GM23248 (cell line): ENCODE results near the gene FGGY. TPM values are rescaled to one million over a fixed set of nuclear protein-coding genes. Genes with fewer than 3 reads are reported as not detected.

Experiments used
- DNase-seq: peaks from one replicate; pipeline ENCODE4 v3.0.0-alpha.2; 2015
- H2AFZ ChIP-seq: fragments of 200-600 bp; sonication (generic); 2 replicates; pipeline ENCODE4 v1.6.1; 2016; ENCODE audit warnings: antibody characterized with exemption
- H3F3A ChIP-seq: fragments of 200-600 bp; sonication (generic); 2 replicates; pipeline ENCODE4 v1.6.1; 2016; ENCODE audit warnings: mild to moderate bottlenecking, antibody characterized with exemption, mixed run types; ENCODE audit not compliant: insufficient read depth
- H3K27ac ChIP-seq: fragments of 200-600 bp; sonication (generic); 2 replicates; pipeline ENCODE4 v1.5.1; 2016; ENCODE audit warnings: mild to moderate bottlenecking
- H3K27me3 ChIP-seq: fragments of 200-600 bp; sonication (generic); replicated peaks from 2 replicates; pipeline ENCODE4 v1.6.1; 2016; ENCODE audit warnings: mild to moderate bottlenecking; ENCODE audit not compliant: insufficient read depth
- H3K36me3 ChIP-seq: fragments of 200-600 bp; sonication (generic); 2 replicates; pipeline ENCODE4 v1.6.1; 2016; ENCODE audit warnings: low read depth, mild to moderate bottlenecking
- H3K4me1 ChIP-seq: fragments of 200-600 bp; sonication (generic); 2 replicates; pipeline ENCODE4 v1.6.1; 2016; ENCODE audit warnings: mild to moderate bottlenecking; ENCODE audit not compliant: insufficient read depth
- H3K4me2 ChIP-seq: fragments of 200-600 bp; sonication (generic); one replicate; pipeline ENCODE4 v1.6.1; 2016; ENCODE audit warnings: mild to moderate bottlenecking; ENCODE audit not compliant: unreplicated experiment
- H3K4me3 ChIP-seq: fragments of 200-600 bp; sonication (generic); 2 replicates; pipeline ENCODE4 v1.5.1; 2016; ENCODE audit warnings: mild to moderate bottlenecking
- H3K79me2 ChIP-seq: fragments of 200-600 bp; sonication (generic); 2 replicates; pipeline ENCODE4 v1.6.1; 2016; ENCODE audit warnings: mild to moderate bottlenecking; ENCODE audit not compliant: insufficient read depth
- H3K9ac ChIP-seq: fragments of 200-600 bp; sonication (generic); 2 replicates; pipeline ENCODE4 v1.6.1; 2016; ENCODE audit warnings: mild to moderate bottlenecking
- H3K9me2 ChIP-seq: fragments of 200-600 bp; sonication (generic); 2 replicates; pipeline ENCODE4 v1.6.1; 2016; ENCODE audit warnings: mixed run types, mild to moderate bottlenecking, moderate library complexity; ENCODE audit not compliant: insufficient read depth
- H3K9me3 ChIP-seq: fragments of 200-600 bp; sonication (generic); one replicate; pipeline ENCODE4 v1.6.1; 2017; ENCODE audit warnings: low read depth
- H4K20me1 ChIP-seq: fragments of 200-600 bp; sonication (generic); 2 replicates; pipeline ENCODE4 v1.6.0; 2016; ENCODE audit not compliant: insufficient read depth
- EZH2 ChIP-seq: fragments of 200-600 bp; sonication (generic); IDR thresholded peaks from 2 replicates; pipeline ENCODE4 v1.6.1; 2018; ENCODE audit warnings: antibody characterized with exemption, mild to moderate bottlenecking; ENCODE audit not compliant: insufficient read depth, poor library complexity, severe bottlenecking
- EZH2phosphoT487 ChIP-seq: fragments of 200-600 bp; sonication (generic); IDR thresholded peaks from 2 replicates; pipeline ENCODE4 v1.6.1; 2018; ENCODE audit warnings: antibody characterized with exemption, moderate library complexity, mild to moderate bottlenecking, low read depth; ENCODE audit not compliant: insufficient read depth
- WGBS, 2 experiments: methylation state at CpG; one replicate each; pipeline ENCODE4 v1.1.6; 2015 to 2017; ENCODE audit warnings: low lambda C conversion rate in 2 of 2, low coverage in 1 of 2; ENCODE audit errors: missing lambda C conversion rate in 2 of 2; 5-methylcytosine and 5-hydroxymethylcytosine counted together
- in situ Hi-C: fragments of 300-500 bp; cut with MboI; formaldehyde crosslinking; loops from 2 replicates; pipeline ENCODE4 v1.15.0; 2020
- polyA plus RNA-seq: library from polyadenylated mRNA; unstranded; fragments of >200 nt; fragmentation: Nextera tagmentation; extraction: Ambion mirVana; gene quantifications from 2 replicates; pipeline ENCODE4 v1.2.1, GENCODE V29; 2016
- total RNA-seq: library from RNA; depleted of rRNA; stranded (reverse); fragments of >200 nt; shearing (Covaris generic); gene quantifications from 2 replicates; pipeline ENCODE4 v1.2.3, GENCODE V29; 2014

FGGY gene
- total and polyA plus RNA-seq, 2 experiments from 2014 or later, result 12.8 to 16.9 TPM

DNA sequence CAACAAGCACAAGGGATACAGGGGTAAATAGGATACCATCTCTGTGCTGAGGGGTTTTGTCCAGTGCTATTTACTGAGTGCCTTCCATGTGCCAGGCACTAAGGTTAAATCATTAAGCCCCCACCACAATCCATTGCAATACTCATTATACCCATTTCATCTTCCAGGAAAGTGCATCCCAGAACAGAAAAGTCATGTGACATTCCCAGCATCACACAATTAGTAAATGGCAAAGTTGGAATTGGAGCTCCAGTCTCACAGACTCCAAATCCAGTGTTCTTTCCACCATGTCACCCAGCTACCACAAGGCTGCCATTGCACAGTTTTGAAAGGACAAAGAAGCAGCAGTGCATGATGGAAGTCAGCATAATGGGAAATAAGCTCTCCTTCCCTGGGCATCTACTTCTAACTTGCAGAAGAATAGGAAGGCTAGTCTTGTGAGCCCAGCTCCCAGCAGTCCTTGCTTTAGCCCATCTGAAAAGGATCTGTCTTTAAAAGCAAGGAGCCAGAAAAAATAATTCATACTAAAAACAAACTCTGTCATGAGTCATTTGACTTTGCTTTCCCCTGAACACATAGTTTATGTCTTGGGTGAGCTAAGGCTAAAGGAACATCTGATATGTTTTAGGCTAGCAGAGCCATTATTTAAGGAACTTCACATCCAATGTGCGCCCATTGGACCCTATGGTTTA lies 406.5 kb downstream of the FGGY start:
- H2AFZ ChIP-seq, result no peak overlapping the region
- H3K36me3 ChIP-seq, result no peaks in the 10 kb centered on the region
- no peak overlapping the region for H3K4me3 ChIP-seq
- H3F3A ChIP-seq, result peaks cover 48% of the 10 kb centered on the region
- peak overlapping the region; percentile 77 for H3K27ac ChIP-seq
- H3K9ac ChIP-seq, result no peak overlapping the region
- no peaks in the 10 kb centered on the region for H3K79me2 ChIP-seq
- no peaks in the 10 kb centered on the region for H3K27me3 ChIP-seq
- no peaks in the 10 kb centered on the region for H4K20me1 ChIP-seq
- in situ Hi-C loops, result no loop called here
- H3K9me2 ChIP-seq, result no peaks in the 10 kb centered on the region
- H3K4me1 ChIP-seq, result peaks cover 63% of the 10 kb centered on the region
- DNase-seq, result peak; percentile 75
- 3 to 5% methylated on average over 1 of the region's 1 CpG for WGBS, 2 experiments
- no peaks in the 10 kb centered on the region for H3K9me3 ChIP-seq
- H3K4me2 ChIP-seq, result peak overlapping the region; percentile 41
- TF ChIP-seq EZH2phosphoT487 (no peak), EZH2 (no peak)

DNA sequence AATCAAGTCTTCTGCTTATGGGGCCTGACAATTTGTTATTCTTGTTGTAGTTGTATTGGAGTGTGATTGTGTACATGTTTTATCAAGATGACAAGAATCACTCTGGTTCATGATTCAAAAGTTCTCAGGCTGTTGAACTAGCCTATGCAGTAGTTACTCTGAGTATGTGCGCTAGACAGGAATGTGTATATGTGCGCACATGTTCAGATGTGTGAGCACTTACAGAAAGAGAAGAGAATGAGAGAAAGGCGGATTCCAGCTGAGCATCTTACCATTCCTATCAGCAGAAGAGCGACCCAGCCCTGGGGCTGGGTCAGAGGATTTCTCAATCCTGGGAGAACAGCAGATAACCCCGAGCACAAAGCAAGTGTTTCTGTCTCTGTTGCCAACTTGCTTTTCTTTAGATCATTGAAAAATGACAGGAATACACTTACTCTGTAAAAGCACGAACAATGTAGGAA lies 407.1 kb downstream of the FGGY start:
- TF ChIP-seq EZH2 (no peak), EZH2phosphoT487 (no peak)
- Histone ChIP-seq H3K4me1 (peaks cover 57% of the 10 kb centered on the region), H3K9me2 (no peaks in the 10 kb centered on the region), H3K79me2 (no peaks in the 10 kb centered on the region), H3K4me3 (no peak overlapping the region), H3K9me3 (no peaks in the 10 kb centered on the region), H2AFZ (no peak overlapping the region), H3K4me2 (peak overlapping the region; percentile 41), H3K9ac (no peak overlapping the region), H3K27me3 (no peaks in the 10 kb centered on the region), H3F3A (peaks cover 48% of the 10 kb centered on the region), H3K27ac (peak overlapping the region; percentile 77), H3K36me3 (no peaks in the 10 kb centered on the region), H4K20me1 (no peaks in the 10 kb centered on the region)
- WGBS, 2 experiments, result 35 to 36% methylated on average over 6 of the region's 6 CpGs
- in situ Hi-C loops, result no loop called here
- DNase-seq, result no peak

DNA sequence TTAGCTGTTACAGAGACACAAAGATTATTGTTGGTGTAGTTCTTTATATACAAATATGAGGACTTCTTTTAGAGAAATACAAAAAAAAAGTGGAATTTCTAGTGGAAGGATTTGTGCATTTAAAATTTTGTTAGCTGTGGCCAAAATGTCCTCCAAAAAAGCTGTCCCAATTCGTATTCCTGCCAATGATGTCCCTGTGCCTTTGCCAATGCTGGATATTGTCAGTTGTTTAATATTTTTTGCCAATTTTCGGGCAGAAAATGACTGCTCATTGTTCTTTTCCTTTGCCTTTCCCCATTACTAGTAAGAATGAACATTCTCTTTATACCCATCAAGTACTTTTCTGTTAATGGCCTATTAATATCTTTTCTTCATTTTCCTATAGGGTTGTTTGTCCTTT lies 407.8 kb downstream of the FGGY start:
- in situ Hi-C loops, result no loop called here
- no peak for DNase-seq
- H3K79me2 ChIP-seq, result no peaks in the 10 kb centered on the region
- TF ChIP-seq EZH2 (no peak), EZH2phosphoT487 (no peak)
- no peak overlapping the region for H2AFZ ChIP-seq
- peak overlapping the region; percentile 47 for H3K4me2 ChIP-seq
- no peaks in the 10 kb centered on the region for H3K9me2 ChIP-seq
- H3K9me3 ChIP-seq, result no peaks in the 10 kb centered on the region
- no peaks in the 10 kb centered on the region for H3K36me3 ChIP-seq
- H3F3A ChIP-seq, result peaks cover 48% of the 10 kb centered on the region
- peaks cover 56% of the 10 kb centered on the region for H3K4me1 ChIP-seq
- peak overlapping the region; percentile 77 for H3K27ac ChIP-seq
- no peaks in the 10 kb centered on the region for H3K27me3 ChIP-seq
- 49 to 54% methylated on average over 2 of the region's 2 CpGs for WGBS, 2 experiments
- no peak overlapping the region for H3K4me3 ChIP-seq
- no peaks in the 10 kb centered on the region for H4K20me1 ChIP-seq
- H3K9ac ChIP-seq, result no peak overlapping the region

DNA sequence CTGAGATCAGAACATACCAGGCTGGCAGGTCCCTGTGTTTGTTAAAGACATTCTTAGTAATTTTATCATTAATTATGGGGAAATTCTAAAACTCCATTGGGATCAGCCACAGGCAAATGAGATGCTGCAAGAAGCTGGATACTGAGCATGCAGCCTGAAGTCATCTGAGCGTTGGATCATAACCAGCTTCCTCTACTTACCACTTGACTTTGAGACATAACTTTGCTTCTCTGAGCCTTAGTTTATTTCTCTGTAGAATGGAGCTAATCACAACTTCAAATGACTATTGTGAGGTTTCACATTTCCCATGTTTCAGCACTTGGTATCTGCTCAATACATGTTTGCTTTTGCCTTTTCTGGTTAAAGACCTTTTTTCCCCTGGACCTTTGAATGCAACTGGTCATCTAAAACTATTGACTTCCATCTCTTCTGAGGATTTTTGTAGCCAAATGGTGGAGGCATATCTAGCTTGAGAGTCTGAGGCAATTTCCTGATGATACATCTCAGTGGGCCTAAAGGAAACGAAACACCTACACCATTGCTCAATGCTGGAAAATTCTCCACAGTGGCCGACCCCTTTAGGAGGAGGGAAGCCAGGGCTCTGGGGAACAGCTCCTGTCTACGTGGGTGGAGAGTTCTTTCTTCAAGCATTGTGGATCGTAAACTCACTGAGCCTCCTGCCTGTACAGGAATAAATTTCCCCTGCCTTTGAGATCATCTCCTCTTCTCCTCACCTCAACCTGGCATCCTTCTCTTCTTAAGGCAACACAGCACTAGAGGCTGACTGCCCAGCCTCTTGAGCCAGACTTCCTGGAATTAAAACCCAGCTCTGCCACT lies 408.8 kb downstream of the FGGY start:
- H3K9me2 ChIP-seq, result no peaks in the 10 kb centered on the region
- peak overlapping the region; percentile 47 for H3K4me2 ChIP-seq
- no peaks in the 10 kb centered on the region for H4K20me1 ChIP-seq
- H3K36me3 ChIP-seq, result no peaks in the 10 kb centered on the region
- in situ Hi-C loops, result no loop called here
- peak; percentile 88 for DNase-seq
- H3K4me1 ChIP-seq, result peaks cover 56% of the 10 kb centered on the region
- TF ChIP-seq EZH2 (no peak), EZH2phosphoT487 (no peak)
- WGBS, 2 experiments, result 18 to 20% methylated on average over 5 of the region's 5 CpGs
- no peaks in the 10 kb centered on the region for H3K79me2 ChIP-seq
- 0 out of 2 replicates have a peak overlapping the region, but pooled peaks have one; percentile 4 for H2AFZ ChIP-seq
- H3K27me3 ChIP-seq, result no peaks in the 10 kb centered on the region
- H3K9me3 ChIP-seq, result no peaks in the 10 kb centered on the region
- H3K9ac ChIP-seq, result peak overlapping the region; percentile 41
- peak overlapping the region; percentile 77 for H3K27ac ChIP-seq
- no peak overlapping the region for H3K4me3 ChIP-seq
- peaks cover 48% of the 10 kb centered on the region for H3F3A ChIP-seq
